ENCODE results near the gene IL2RA.

GRCh38 chr10:6046773-6047611 is 15.2 kb downstream of the IL2RA start:
- TF ChIP-seq POLR2A (IDR thresholded peaks at IDR 0.05) (no peak), CTCF (IDR thresholded peaks at IDR 0.05 in 8 of 11, conservative IDR thresholded peaks at IDR 0.05 in 3 of 11) (no peak), POLR2AphosphoS5 (IDR thresholded peaks at IDR 0.05) (no peak)

All from spleen (tissue), 7 donors.